ENCODE results near the gene SRSF5.
A peak's percentile ranks its signal among the peaks of the same experiment; 100 is the strongest.

Gene SRSF5

GRCh38 chr14:69755784-69756183 is 11.2 kb upstream of the SRSF5 start:
- no peak overlapping the region for H3K4me3 ChIP-seq (replicated peaks in 1 of 2; ENCODE audit: low read depth in 2 of 2, low read length in 2 of 2)
- DNase-seq (ENCODE audit: low read depth in 2 of 2): no peak
- TF ChIP-seq, protein P1, sequence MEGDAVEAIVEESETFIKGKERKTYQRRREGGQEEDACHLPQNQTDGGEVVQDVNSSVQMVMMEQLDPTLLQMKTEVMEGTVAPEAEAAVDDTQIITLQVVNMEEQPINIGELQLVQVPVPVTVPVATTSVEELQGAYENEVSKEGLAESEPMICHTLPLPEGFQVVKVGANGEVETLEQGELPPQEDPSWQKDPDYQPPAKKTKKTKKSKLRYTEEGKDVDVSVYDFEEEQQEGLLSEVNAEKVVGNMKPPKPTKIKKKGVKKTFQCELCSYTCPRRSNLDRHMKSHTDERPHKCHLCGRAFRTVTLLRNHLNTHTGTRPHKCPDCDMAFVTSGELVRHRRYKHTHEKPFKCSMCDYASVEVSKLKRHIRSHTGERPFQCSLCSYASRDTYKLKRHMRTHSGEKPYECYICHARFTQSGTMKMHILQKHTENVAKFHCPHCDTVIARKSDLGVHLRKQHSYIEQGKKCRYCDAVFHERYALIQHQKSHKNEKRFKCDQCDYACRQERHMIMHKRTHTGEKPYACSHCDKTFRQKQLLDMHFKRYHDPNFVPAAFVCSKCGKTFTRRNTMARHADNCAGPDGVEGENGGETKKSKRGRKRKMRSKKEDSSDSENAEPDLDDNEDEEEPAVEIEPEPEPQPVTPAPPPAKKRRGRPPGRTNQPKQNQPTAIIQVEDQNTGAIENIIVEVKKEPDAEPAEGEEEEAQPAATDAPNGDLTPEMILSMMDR (IDR thresholded peaks at IDR 0.05; ENCODE audit: low read depth, low read length): no peak

GRCh38 chr14:69756298-69756697 is 10.6 kb upstream of the SRSF5 start:
- TF ChIP-seq, protein P1 (IDR thresholded peaks at IDR 0.05; ENCODE audit: low read depth, low read length): no peak
- no peak overlapping the region for H3K4me3 ChIP-seq (replicated peaks in 1 of 2; ENCODE audit: low read depth in 2 of 2, low read length in 2 of 2)
- DNase-seq (ENCODE audit: low read depth in 2 of 2): no peak

DNA sequence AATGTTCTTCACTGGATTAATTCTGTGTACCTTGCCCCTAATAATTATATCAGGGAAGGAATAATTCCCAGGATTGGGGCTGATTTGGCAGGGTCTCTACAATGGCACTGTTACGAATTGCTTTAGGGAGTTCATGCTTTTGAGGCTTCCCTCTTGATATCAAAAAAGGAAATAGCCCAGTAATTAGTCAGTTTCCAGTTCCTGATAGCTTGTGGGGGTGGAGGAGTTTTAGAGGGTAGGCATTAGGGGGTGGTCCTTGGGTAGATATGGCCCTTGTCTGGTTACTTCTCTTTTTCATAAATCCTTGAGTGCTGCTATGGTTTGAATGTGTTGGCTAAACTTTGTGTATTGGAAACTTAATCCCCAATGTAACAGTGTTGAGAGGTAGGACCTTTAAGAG is 6.1 kb upstream of the SRSF5 start:
- DNase-seq (ENCODE audit: low read depth in 2 of 2): peak in 1 of 2 donors; percentile 52
- TF ChIP-seq, protein P1 (IDR thresholded peaks at IDR 0.05; ENCODE audit: low read depth, low read length): no peak

DNA sequence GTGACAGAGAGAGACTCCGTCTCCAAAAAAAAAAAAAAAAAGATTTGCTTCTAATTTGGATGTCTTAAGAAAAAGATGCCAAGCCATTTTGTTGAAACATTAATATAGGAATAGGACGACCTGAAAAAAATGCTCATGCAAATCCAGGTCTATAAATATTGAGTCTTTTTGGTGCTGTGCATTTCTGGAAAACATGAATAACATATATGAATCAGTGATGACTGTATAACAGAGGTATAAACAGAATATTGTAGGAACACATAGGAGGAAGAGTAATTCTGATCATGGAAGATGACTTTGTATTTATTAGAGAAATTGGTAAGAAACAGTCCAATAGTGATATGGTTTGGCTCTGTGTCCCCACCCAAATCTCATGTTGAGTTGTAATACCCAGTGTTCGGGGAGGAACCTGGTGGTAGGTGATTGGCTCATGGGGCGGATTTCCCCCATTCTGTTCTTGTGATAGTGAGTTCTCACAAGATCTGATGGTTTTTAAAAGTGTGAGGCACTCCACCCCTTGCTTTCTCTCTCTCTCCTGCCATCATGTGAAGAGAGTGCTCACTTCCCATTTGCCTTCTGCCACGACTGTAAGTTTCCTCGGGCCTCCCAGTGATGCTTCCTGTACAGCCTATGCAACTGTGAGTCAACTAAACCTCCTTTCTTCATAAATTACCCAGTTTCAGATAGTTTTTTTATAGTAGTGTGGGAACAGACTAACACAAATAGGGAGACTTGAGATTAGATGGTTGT is 3.0 kb upstream of the SRSF5 start:
- TF ChIP-seq, protein P1 (IDR thresholded peaks at IDR 0.05; ENCODE audit: low read depth, low read length): no peak
- peak in 1 of 2 donors; percentile 68 for DNase-seq (ENCODE audit: low read depth in 2 of 2)
- H3K4me3 ChIP-seq (replicated peaks in 1 of 2; ENCODE audit: low read depth in 2 of 2, low read length in 2 of 2): no peak overlapping the region

More for the DNA sequence above, 6.1 kb upstream of the SRSF5 start:
- no peak overlapping the region for H3K4me3 ChIP-seq (replicated peaks in 1 of 2; ENCODE audit: low read depth in 2 of 2, low read length in 2 of 2)

- H3K4me3 ChIP-seq (replicated peaks in 1 of 2; ENCODE audit: low read depth in 2 of 2, low read length in 2 of 2): peak overlapping the region; percentile 96 to 99
- DNase-seq (ENCODE audit: low read depth in 2 of 2): peak; percentile 90 to 94
- TF ChIP-seq, protein P1 (IDR thresholded peaks at IDR 0.05; ENCODE audit: low read depth, low read length): no peak
Observed at GRCh38 chr14:69767369-69767999, 542 bp downstream of the SRSF5 start.

DNA sequence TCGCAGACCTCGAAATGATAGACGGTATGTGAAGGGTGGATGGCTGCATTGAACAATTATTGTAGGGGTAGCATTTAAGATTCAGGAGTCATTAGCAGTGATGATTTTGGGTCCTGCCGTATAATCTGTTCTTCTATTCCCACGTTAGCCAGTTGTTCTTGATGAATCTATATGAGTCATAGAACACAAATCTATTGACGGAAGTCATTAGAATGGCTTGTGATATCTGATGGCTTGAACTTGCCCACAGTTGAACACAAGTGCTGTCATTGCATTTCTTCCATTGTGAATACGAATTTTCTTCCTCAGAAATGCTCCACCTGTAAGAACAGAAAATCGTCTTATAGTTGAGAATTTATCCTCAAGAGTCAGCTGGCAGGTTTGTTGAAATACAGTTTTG is 1.9 kb downstream of the SRSF5 start:
- DNase-seq (ENCODE audit: low read depth in 2 of 2): peak in 1 of 2 donors; percentile 48
- peak overlapping the region in 1 of 2 donors; percentile 96 for H3K4me3 ChIP-seq (replicated peaks in 1 of 2; ENCODE audit: low read depth in 2 of 2, low read length in 2 of 2)
- TF ChIP-seq, protein P1 (IDR thresholded peaks at IDR 0.05; ENCODE audit: low read depth, low read length): no peak

All from cardiac fibroblast (primary cell).